Measurements from ENCODE around the gene STK32C. TPM values are rescaled to one million over a fixed set of nuclear protein-coding genes. Genes with fewer than 3 reads are reported as not detected.

STK32C gene
- total RNA-seq, 4 donors from 2014 or later, result 1.3 to 5.6 (median 4.7) TPM

- Histone ChIP-seq H3K36me3 (no peaks in the 10 kb centered on the region), H3K4me3 (no peak overlapping the region), H3K9me3 (no peaks in the 10 kb centered on the region), H3K4me1 (peaks cover 16% of the 10 kb centered on the region), H3K27me3 (peaks cover 8% of the 10 kb centered on the region), H3K27ac (no peak overlapping the region)
- 89% methylated on average over 21 of the region's 21 CpGs for WGBS
- TF ChIP-seq EP300 (IDR thresholded peaks at IDR 0.05) (no peak), POLR2AphosphoS5 (IDR thresholded peaks at IDR 0.05) (no peak), POLR2A (IDR thresholded peaks at IDR 0.05) (no peak)
- TF ChIP-seq, protein P1, sequence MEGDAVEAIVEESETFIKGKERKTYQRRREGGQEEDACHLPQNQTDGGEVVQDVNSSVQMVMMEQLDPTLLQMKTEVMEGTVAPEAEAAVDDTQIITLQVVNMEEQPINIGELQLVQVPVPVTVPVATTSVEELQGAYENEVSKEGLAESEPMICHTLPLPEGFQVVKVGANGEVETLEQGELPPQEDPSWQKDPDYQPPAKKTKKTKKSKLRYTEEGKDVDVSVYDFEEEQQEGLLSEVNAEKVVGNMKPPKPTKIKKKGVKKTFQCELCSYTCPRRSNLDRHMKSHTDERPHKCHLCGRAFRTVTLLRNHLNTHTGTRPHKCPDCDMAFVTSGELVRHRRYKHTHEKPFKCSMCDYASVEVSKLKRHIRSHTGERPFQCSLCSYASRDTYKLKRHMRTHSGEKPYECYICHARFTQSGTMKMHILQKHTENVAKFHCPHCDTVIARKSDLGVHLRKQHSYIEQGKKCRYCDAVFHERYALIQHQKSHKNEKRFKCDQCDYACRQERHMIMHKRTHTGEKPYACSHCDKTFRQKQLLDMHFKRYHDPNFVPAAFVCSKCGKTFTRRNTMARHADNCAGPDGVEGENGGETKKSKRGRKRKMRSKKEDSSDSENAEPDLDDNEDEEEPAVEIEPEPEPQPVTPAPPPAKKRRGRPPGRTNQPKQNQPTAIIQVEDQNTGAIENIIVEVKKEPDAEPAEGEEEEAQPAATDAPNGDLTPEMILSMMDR (IDR thresholded peaks at IDR 0.05), result no peak
- DNase-seq (ENCODE audit: low spot score in 2 of 2), result peak; percentile 29 to 47
Measured at GRCh38 chr10:132303361-132304115, 4.2 kb downstream of the STK32C start.

GRCh38 chr10:132302421-132303310 is 5.1 kb downstream of the STK32C start:
- H3K9me3 ChIP-seq, result no peaks in the 10 kb centered on the region
- H3K4me1 ChIP-seq, result peaks cover 11% of the 10 kb centered on the region
- DNase-seq (ENCODE audit: low spot score in 2 of 2), result peak; percentile 42 to 54
- H3K27ac ChIP-seq, result no peak overlapping the region
- no peak overlapping the region for H3K4me3 ChIP-seq
- H3K27me3 ChIP-seq, result peaks cover 8% of the 10 kb centered on the region
- H3K36me3 ChIP-seq, result no peaks in the 10 kb centered on the region
- WGBS, result 88% methylated on average over 26 of the region's 29 CpGs
- TF ChIP-seq POLR2AphosphoS5 (IDR thresholded peaks at IDR 0.05), result no peak
- no peak for TF ChIP-seq EP300 (IDR thresholded peaks at IDR 0.05)
- TF ChIP-seq, protein P1 (IDR thresholded peaks at IDR 0.05), result no peak
- TF ChIP-seq POLR2A (IDR thresholded peaks at IDR 0.05), result no peak

- DNase-seq (ENCODE audit: low spot score in 2 of 2), result peak; percentile 54 to 72
- Histone ChIP-seq H3K9me3 (no peaks in the 10 kb centered on the region), H3K4me1 (peaks cover 3% of the 10 kb centered on the region), H3K4me3 (no peak overlapping the region), H3K27ac (no peak overlapping the region), H3K27me3 (peaks cover 6% of the 10 kb centered on the region), H3K36me3 (no peaks in the 10 kb centered on the region)
- no peak for TF ChIP-seq EP300 (IDR thresholded peaks at IDR 0.05)
- TF ChIP-seq POLR2A (IDR thresholded peaks at IDR 0.05), result no peak
- no peak for TF ChIP-seq POLR2AphosphoS5 (IDR thresholded peaks at IDR 0.05)
- TF ChIP-seq, protein P1 (IDR thresholded peaks at IDR 0.05), result no peak
- WGBS, result 94% methylated on average over 25 of the region's 38 CpGs
Measured at GRCh38 chr10:132301371-132302330, 6.1 kb downstream of the STK32C start.

GRCh38 chr10:132300582-132300981 is 7.2 kb downstream of the STK32C start:
- TF ChIP-seq POLR2AphosphoS5 (IDR thresholded peaks at IDR 0.05) (no peak), POLR2A (IDR thresholded peaks at IDR 0.05) (no peak), EP300 (IDR thresholded peaks at IDR 0.05) (no peak)
- TF ChIP-seq, protein P1 (IDR thresholded peaks at IDR 0.05), result no peak
- Histone ChIP-seq H3K27ac (no peak overlapping the region), H3K9me3 (no peaks in the 10 kb centered on the region), H3K36me3 (no peaks in the 10 kb centered on the region), H3K4me1 (no peaks in the 10 kb centered on the region), H3K4me3 (no peak overlapping the region), H3K27me3 (no peaks in the 10 kb centered on the region)
- WGBS, result 59% methylated on average over 10 of the region's 10 CpGs
- peak; percentile 27 to 31 for DNase-seq (ENCODE audit: low spot score in 2 of 2)

Measured in suprapubic skin (tissue), 4 donors.